ENCODE measurements around the gene KRTAP5-5. TPM values are rescaled to one million over a fixed set of nuclear protein-coding genes. Genes with fewer than 3 reads are reported as not detected.

The KRTAP5-5 gene
- total and polyA plus RNA-seq, 5 donors from 2014 or later, result not detected

- no peak overlapping the region for H3K4me3 Mint-ChIP-seq
- Histone ChIP-seq H3K27ac (ENCODE audit: insufficient read depth, low read length, poor library complexity, severe bottlenecking) (no peak overlapping the region), H3K36me3 (ENCODE audit: control insufficient read depth, insufficient read depth, low read length) (no peaks in the 10 kb centered on the region), H3K27me3 (ENCODE audit: control insufficient read depth, insufficient read depth, low read length) (no peaks in the 10 kb centered on the region), H3K9me3 (ENCODE audit: control insufficient read depth in 2 of 2, low read length in 2 of 2) (no peaks in the 10 kb centered on the region), H3K4me3 (ENCODE audit: low read depth, low read length) (no peak overlapping the region), H3K4me1 (ENCODE audit: control insufficient read depth, insufficient read depth, low read length, poor library complexity, severe bottlenecking) (no peaks in the 10 kb centered on the region)
- H3K9me3 Mint-ChIP-seq, result peaks cover 0 to 2% (median 0%) of the 10 kb centered on the region in 7 donors
- ATAC-seq (ENCODE audit: low read depth in 2 of 2), result no peak
- no peak overlapping the region for H3K27ac Mint-ChIP-seq
- no peak for DNase-seq
- peaks cover 19% of the 10 kb centered on the region for H3K27me3 Mint-ChIP-seq
- H3K36me3 Mint-ChIP-seq, result no peaks in the 10 kb centered on the region
- peaks cover 0 to 9% (median 1%) of the 10 kb centered on the region in 4 donors for H3K4me1 Mint-ChIP-seq
These were observed 8.8 kb downstream of the KRTAP5-5 start for GRCh38 chr11:1638344-1638743.

GRCh38 chr11:1639102-1639620 lies 9.6 kb downstream of the KRTAP5-5 start:
- DNase-seq, result no peak
- Histone ChIP-seq H3K27me3 (ENCODE audit: control insufficient read depth, insufficient read depth, low read length) (no peaks in the 10 kb centered on the region), H3K36me3 (ENCODE audit: control insufficient read depth, insufficient read depth, low read length) (no peaks in the 10 kb centered on the region), H3K9me3 (ENCODE audit: control insufficient read depth in 2 of 2, low read length in 2 of 2) (no peaks in the 10 kb centered on the region), H3K27ac (ENCODE audit: insufficient read depth, low read length, poor library complexity, severe bottlenecking) (no peak overlapping the region), H3K4me1 (ENCODE audit: control insufficient read depth, insufficient read depth, low read length, poor library complexity, severe bottlenecking) (no peaks in the 10 kb centered on the region), H3K4me3 (ENCODE audit: low read depth, low read length) (no peak overlapping the region)
- H3K27me3 Mint-ChIP-seq, result peaks cover 18% of the 10 kb centered on the region
- ATAC-seq (ENCODE audit: low read depth in 2 of 2), result no peak
- peaks cover 0 to 2% (median 0%) of the 10 kb centered on the region in 7 donors for H3K9me3 Mint-ChIP-seq
- no peaks in the 10 kb centered on the region for H3K36me3 Mint-ChIP-seq
- peak overlapping the region in 1 of 3 donors; percentile 5 for H3K27ac Mint-ChIP-seq
- no peak overlapping the region for H3K4me3 Mint-ChIP-seq
- peaks cover 0 to 9% (median 1%) of the 10 kb centered on the region in 4 donors for H3K4me1 Mint-ChIP-seq

GRCh38 chr11:1639666-1640065 lies 10.1 kb downstream of the KRTAP5-5 start:
- H3K4me1 ChIP-seq (ENCODE audit: control insufficient read depth, insufficient read depth, low read length, poor library complexity, severe bottlenecking), result no peaks in the 10 kb centered on the region
- H3K27ac ChIP-seq (ENCODE audit: insufficient read depth, low read length, poor library complexity, severe bottlenecking), result no peak overlapping the region
- H3K36me3 ChIP-seq (ENCODE audit: control insufficient read depth, insufficient read depth, low read length), result no peaks in the 10 kb centered on the region
- peaks cover 14% of the 10 kb centered on the region for H3K27me3 Mint-ChIP-seq
- no peak for ATAC-seq (ENCODE audit: low read depth in 2 of 2)
- peaks cover 0 to 9% (median 1%) of the 10 kb centered on the region in 4 donors for H3K4me1 Mint-ChIP-seq
- H3K27me3 ChIP-seq (ENCODE audit: control insufficient read depth, insufficient read depth, low read length), result no peaks in the 10 kb centered on the region
- peaks cover 0 to 2% (median 0%) of the 10 kb centered on the region in 7 donors for H3K9me3 Mint-ChIP-seq
- no peaks in the 10 kb centered on the region for H3K9me3 ChIP-seq (ENCODE audit: control insufficient read depth in 2 of 2, low read length in 2 of 2)
- no peak for DNase-seq
- H3K36me3 Mint-ChIP-seq, result no peaks in the 10 kb centered on the region
- no peak overlapping the region for H3K27ac Mint-ChIP-seq
- H3K4me3 ChIP-seq (ENCODE audit: low read depth, low read length), result no peak overlapping the region
- no peak overlapping the region for H3K4me3 Mint-ChIP-seq

- peaks cover 14% of the 10 kb centered on the region for H3K27me3 Mint-ChIP-seq
- peak in 1 of 3 donors; percentile 9 for DNase-seq
- no peaks in the 10 kb centered on the region for H3K27me3 ChIP-seq (ENCODE audit: control insufficient read depth, insufficient read depth, low read length)
- H3K36me3 Mint-ChIP-seq, result no peaks in the 10 kb centered on the region
- ATAC-seq (ENCODE audit: low read depth in 2 of 2), result no peak
- H3K9me3 ChIP-seq (ENCODE audit: control insufficient read depth in 2 of 2, low read length in 2 of 2), result no peaks in the 10 kb centered on the region
- no peak overlapping the region for H3K4me3 Mint-ChIP-seq
- H3K9me3 Mint-ChIP-seq, result peaks cover 0 to 2% (median 0%) of the 10 kb centered on the region in 7 donors
- H3K36me3 ChIP-seq (ENCODE audit: control insufficient read depth, insufficient read depth, low read length), result no peaks in the 10 kb centered on the region
- no peaks in the 10 kb centered on the region for H3K4me1 ChIP-seq (ENCODE audit: control insufficient read depth, insufficient read depth, low read length, poor library complexity, severe bottlenecking)
- H3K27ac Mint-ChIP-seq, result no peak overlapping the region
- H3K4me1 Mint-ChIP-seq, result peaks cover 0 to 9% (median 1%) of the 10 kb centered on the region in 4 donors
- no peak overlapping the region for H3K4me3 ChIP-seq (ENCODE audit: low read depth, low read length)
- H3K27ac ChIP-seq (ENCODE audit: insufficient read depth, low read length, poor library complexity, severe bottlenecking), result no peak overlapping the region
These were observed 10.7 kb downstream of the KRTAP5-5 start for GRCh38 chr11:1640076-1640946.

- Histone ChIP-seq H3K4me1 (ENCODE audit: control insufficient read depth, insufficient read depth, low read length, poor library complexity, severe bottlenecking) (no peaks in the 10 kb centered on the region), H3K36me3 (ENCODE audit: control insufficient read depth, insufficient read depth, low read length) (no peaks in the 10 kb centered on the region), H3K27ac (ENCODE audit: insufficient read depth, low read length, poor library complexity, severe bottlenecking) (no peak overlapping the region), H3K27me3 (ENCODE audit: control insufficient read depth, insufficient read depth, low read length) (no peaks in the 10 kb centered on the region), H3K9me3 (ENCODE audit: control insufficient read depth in 2 of 2, low read length in 2 of 2) (no peaks in the 10 kb centered on the region), H3K4me3 (ENCODE audit: low read depth, low read length) (no peak overlapping the region)
- DNase-seq (no peak), ATAC-seq (ENCODE audit: low read depth in 2 of 2) (no peak)
- no peaks in the 10 kb centered on the region for H3K36me3 Mint-ChIP-seq
- peaks cover 0 to 2% (median 0%) of the 10 kb centered on the region in 7 donors for H3K9me3 Mint-ChIP-seq
- peaks cover 0 to 9% (median 1%) of the 10 kb centered on the region in 4 donors for H3K4me1 Mint-ChIP-seq
- no peak overlapping the region for H3K4me3 Mint-ChIP-seq
- no peak overlapping the region for H3K27ac Mint-ChIP-seq
- peaks cover 14% of the 10 kb centered on the region for H3K27me3 Mint-ChIP-seq
These were observed 11.5 kb downstream of the KRTAP5-5 start for GRCh38 chr11:1641096-1641495.

GRCh38 chr11:1642288-1643145 lies 12.9 kb downstream of the KRTAP5-5 start:
- Mint-ChIP-seq H3K36me3 (no peaks in the 10 kb centered on the region), H3K27ac (no peak overlapping the region), H3K4me1 (peaks cover 0 to 9% (median 1%) of the 10 kb centered on the region in 4 donors), H3K27me3 (peaks cover 14% of the 10 kb centered on the region), H3K4me3 (no peak overlapping the region), H3K9me3 (no peaks in the 10 kb centered on the region)
- Histone ChIP-seq H3K27ac (ENCODE audit: insufficient read depth, low read length, poor library complexity, severe bottlenecking) (no peak overlapping the region), H3K9me3 (ENCODE audit: control insufficient read depth in 2 of 2, low read length in 2 of 2) (no peaks in the 10 kb centered on the region), H3K27me3 (ENCODE audit: control insufficient read depth, insufficient read depth, low read length) (no peaks in the 10 kb centered on the region), H3K4me3 (ENCODE audit: low read depth, low read length) (no peak overlapping the region), H3K4me1 (ENCODE audit: control insufficient read depth, insufficient read depth, low read length, poor library complexity, severe bottlenecking) (no peaks in the 10 kb centered on the region), H3K36me3 (ENCODE audit: control insufficient read depth, insufficient read depth, low read length) (no peaks in the 10 kb centered on the region)
- no peak for DNase-seq
- no peak for ATAC-seq (ENCODE audit: low read depth in 2 of 2)

GRCh38 chr11:1643146-1643690 lies 13.6 kb downstream of the KRTAP5-5 start:
- no peak overlapping the region for H3K27ac ChIP-seq (ENCODE audit: insufficient read depth, low read length, poor library complexity, severe bottlenecking)
- DNase-seq, result no peak
- ATAC-seq (ENCODE audit: low read depth in 2 of 2), result no peak
- H3K27me3 ChIP-seq (ENCODE audit: control insufficient read depth, insufficient read depth, low read length), result no peaks in the 10 kb centered on the region
- no peak overlapping the region for H3K27ac Mint-ChIP-seq
- no peaks in the 10 kb centered on the region for H3K4me1 ChIP-seq (ENCODE audit: control insufficient read depth, insufficient read depth, low read length, poor library complexity, severe bottlenecking)
- H3K4me3 ChIP-seq (ENCODE audit: low read depth, low read length), result no peak overlapping the region
- H3K36me3 Mint-ChIP-seq, result no peaks in the 10 kb centered on the region
- H3K4me3 Mint-ChIP-seq, result no peak overlapping the region
- H3K36me3 ChIP-seq (ENCODE audit: control insufficient read depth, insufficient read depth, low read length), result no peaks in the 10 kb centered on the region
- H3K27me3 Mint-ChIP-seq, result peaks cover 14% of the 10 kb centered on the region
- no peaks in the 10 kb centered on the region for H3K9me3 Mint-ChIP-seq
- H3K4me1 Mint-ChIP-seq, result peaks cover 0 to 9% (median 1%) of the 10 kb centered on the region in 4 donors
- H3K9me3 ChIP-seq (ENCODE audit: control insufficient read depth in 2 of 2, low read length in 2 of 2), result no peaks in the 10 kb centered on the region
